Stimulated activated CD8-positive, alpha-beta memory T cell treated with anti-CD3 and anti-CD28 coated beads, Interleukin-12 subunit alpha, Interleukin-12 subunit beta, amount 100 ng/mL, for 24 hours (primary cell): ENCODE data around the gene LGR6.

ENCODE experiments used
- DNase-seq: peaks from one replicate; pipeline ENCODE4 v3.0.0-alpha.2; 2020; ENCODE audit errors: extremely low read depth

The LGR6 gene

DNA sequence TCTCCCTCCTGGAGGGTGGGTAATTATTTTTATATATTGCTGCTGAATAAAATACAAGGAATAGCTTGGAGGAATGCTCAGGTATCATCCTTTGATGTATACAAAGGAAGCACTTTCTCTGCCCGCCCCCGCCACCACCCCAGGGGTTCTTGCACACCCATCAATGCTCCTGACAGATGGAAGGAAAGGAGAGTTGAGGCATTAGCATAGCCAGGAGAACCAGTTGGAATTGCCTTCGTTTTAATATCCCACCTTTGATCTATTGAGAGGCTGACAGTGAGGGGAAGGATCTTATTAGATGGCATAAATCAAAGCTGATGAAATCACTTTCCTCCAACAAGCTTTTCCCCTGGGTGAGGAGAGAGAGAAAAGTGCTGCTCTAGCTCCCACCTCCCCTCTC, 71.1 kb downstream of the LGR6 start:
- no peak for DNase-seq

DNA sequence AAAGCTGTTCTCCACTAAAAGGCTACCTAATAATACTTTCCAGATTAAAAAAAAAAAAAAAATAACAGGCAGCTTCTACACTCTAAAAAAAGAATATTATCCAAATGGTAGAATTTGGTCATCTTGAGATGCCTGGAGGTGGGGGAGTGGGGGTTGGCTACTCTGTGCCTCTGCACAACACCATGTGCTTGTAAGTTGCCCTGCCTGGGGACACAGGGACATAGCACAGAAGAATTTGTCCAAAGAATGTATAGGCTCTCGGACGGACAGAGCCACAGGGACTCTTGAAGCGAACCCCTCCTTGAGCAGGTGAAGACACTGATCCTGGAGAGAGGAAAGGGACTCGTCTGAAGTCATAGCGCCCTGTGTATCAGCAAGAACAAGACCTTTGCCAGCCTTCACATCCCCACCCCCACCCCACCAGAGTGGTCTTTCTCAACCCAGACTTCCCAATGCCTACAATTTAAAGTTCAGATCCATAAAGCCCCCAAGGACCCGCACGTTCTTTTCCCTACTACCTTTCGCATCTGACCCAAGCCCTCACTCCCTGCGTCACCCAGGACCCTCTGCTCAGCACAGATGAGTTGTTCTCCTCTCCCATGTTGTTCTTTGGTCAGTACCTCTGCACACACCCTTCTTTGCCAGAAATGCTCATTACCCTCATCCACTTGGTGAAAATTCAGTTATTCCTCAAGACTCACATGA, 72.6 kb downstream of the LGR6 start:
- DNase-seq: no peak

DNA sequence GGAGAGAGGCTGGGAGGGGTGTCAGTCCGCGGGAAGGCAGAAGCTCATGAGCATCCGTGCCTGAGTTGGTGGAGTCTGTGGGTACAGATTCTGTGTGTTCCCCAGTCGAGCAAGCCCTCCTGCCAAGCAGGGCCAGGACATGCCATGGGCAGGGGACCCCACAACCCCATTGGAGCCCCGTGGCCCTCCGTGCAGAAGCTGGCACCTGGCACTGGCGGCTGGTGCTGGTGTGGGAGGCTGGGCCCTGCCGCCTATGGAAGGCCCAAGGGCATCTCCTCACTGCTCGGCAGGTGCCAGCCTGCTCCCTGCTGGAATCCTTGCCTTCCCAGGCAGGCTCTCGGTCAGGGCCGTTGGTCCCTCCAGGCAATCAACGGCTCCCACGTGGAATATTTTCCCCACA, 74.4 kb downstream of the LGR6 start:
- no peak for DNase-seq

DNA sequence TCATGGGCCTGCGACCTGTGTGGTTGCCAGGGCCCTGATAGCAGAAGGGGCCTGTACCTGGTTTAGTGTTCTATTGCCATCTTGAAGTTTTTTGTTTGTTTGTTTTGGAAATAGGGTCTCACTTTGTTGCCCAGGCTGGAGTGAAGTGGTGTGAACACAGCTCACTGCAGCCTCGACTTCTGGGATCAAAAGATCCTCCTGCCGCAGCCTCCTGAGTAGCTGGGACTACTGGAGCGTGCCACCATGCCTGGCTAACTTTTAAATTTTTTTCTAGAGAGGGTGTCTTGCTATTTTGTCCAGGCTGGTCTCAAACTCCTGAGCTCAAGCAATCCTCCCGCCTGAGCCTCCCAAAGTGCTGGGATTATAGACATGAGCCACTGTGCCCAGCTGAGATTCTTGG, 75.2 kb downstream of the LGR6 start:
- no peak for DNase-seq

DNA sequence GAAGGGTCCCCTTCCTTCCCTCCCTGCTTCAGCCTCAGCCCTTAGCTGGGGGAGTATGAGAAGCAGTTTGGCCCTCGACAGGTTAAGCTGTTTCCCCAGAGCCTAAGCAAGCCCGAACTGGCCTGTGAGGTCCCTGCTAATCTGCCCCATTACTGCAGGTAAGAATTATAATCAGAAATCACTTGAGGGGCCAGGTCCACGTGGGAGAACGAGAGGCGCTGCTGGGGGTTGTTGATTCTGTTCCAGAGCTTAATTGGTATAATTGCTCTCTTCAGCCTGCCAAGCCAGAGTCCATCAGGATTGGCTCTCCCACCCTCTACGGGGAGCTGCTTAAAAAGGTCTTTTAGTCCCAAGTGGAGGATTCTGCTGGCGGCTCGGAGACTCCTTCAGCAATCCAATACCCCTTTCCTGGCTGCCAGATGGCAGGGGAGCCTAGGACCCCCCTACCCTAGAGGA, 77.3 kb downstream of the LGR6 start:
- DNase-seq: no peak

- DNase-seq: no peak
These were observed 78.7 kb downstream of the LGR6 start for GRCh38 chr1:202272103-202272845.

DNA sequence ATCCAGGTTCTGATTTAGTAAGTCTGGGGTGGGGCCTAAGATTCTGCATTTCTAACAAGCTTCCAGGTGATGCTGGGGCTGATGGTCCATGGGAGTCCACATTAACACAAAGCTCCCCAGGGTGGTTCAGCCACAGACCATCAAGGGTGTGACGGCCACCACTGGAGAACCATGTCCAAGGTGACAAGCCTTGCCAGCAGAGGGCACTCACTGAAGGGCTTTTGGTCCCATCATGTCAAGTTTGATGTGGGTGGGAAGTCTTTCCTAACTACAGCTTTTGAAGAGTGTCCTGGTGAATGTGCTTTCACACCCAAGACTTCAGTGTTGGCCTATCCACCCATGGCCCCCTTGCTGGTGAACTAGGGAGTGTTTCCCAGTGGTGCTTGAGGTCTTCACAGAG, 81.0 kb downstream of the LGR6 start:
- DNase-seq: no peak

DNA sequence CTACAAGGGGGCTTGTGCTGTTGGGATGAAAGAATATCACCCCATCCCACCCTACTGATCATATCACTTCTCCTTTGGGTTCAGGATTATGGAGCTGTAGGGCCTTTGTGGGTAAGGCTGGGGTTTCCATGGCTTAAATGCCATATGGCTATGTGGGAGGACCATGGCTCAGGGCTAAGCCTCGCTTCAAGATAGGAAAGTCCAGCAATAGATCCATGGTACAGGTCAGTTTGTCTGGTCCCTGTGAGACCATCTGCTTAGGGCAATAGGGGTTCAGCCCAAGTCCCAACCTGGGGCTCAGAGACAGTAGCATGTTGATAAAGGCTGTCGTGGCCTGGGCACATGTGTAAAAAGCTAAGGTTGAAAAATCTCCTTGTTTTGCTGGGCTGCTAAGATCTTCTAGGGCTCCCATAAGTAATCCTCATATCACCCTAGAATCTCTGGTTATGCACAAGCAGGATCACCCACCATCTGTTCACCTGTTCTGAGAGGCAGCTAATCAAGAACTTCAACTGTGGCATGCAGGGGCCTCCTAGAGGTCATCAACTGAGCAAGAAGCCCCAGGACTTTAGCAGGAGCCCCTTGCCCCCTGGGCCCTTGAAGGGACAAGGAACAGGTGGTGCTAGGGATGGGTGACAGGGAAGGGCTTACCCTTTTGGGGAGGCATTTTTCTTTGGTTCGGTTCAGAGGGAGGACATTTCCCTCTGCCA, 81.6 kb downstream of the LGR6 start:
- no peak for DNase-seq

- DNase-seq: no peak
These were observed 82.6 kb downstream of the LGR6 start for GRCh38 chr1:202276081-202276715.

GRCh38 chr1:202276920-202277319, 83.3 kb downstream of the LGR6 start:
- DNase-seq: no peak

GRCh38 chr1:202278751-202279150, 85.2 kb downstream of the LGR6 start:
- DNase-seq: no peak

DNA sequence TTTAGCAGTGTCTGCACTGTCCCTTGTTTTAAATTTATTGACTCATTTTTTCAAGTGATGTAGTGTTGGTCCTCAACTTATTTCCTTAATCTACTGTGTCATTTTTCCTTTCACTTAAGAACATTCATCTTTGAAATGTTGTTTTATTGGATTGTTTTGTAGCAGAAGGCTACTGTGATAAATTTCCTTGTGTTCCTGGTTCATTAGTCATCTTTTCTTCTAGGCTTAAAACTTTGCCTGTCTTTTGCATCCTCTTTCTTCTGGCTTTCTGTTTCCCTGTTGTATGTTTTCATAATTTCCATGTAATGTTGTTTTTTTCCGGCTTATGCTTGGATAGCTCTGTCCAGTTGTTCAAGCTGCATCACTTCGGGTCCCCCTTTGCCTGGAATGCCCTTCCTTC, 86.2 kb downstream of the LGR6 start:
- DNase-seq: no peak

DNA sequence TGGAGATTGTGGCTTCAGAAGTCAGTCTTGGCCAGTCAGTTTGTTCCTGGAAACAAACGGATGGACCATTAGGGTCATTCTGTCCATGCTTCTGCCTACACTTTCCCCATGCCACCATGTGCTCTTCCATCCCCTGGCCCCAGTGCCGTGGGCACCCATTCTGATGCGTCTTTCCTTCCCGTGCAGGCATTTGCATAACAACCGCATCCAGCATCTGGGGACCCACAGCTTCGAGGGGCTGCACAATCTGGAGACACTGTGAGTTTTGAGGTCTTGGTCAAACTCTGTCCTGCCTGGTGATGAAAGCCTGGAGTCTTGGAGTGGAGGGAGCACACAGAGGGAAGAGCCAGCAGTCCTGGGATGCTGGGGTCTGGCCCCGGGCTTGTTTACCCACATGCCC, 87.0 kb downstream of the LGR6 start:
- no peak for DNase-seq

GRCh38 chr1:202281316-202282024, 87.9 kb downstream of the LGR6 start:
- DNase-seq: no peak

DNA sequence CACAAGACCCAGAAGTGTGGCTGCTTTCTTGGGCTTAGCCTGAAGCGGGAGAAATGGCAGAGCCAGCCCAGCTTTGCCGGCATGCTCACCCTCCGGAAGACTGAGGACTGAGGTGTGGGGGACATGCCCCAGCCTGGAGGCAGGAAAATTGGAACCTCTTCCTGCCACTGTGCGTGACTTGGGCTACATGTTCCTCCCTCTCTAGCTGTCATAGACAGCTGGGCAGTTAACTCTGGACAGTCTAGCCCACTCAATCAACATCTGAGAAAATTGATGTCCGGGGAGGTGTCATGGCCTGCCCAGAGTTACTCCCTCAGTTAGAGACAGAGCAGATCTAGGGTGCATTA, 88.4 kb downstream of the LGR6 start:
- DNase-seq: no peak

DNA sequence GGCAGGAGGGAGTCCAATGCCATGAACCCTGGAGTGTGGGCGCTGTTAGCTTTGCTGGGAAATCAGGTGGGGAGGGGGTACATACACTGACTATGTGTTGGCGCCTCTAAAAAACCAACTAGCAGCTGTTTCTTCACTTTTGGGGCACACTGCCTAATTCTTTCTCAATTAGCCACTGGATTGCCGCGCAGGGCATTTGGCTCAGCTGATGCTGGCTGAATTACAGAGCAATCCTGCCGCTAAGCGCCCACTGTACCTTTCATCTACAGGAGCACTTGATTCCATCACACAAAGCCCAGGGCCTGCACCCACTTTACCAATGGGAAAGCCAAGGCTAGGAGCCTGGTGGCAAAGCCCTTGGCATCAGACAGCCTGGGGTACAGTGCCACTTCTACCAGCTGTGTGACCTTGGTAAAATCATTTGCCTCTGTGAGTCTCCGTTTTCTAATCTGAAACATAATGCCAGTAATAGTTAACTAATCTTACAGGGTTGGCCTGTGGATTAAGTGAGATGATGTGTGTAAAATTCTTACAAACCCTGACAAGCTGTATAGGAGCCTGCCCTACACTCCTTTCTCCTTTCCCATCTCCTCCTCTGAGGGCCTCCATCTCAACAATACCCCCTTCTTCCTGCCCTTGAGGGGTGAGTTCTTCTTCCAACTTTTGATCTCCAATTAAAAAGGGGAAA, 89.1 kb downstream of the LGR6 start:
- no peak for DNase-seq

DNA sequence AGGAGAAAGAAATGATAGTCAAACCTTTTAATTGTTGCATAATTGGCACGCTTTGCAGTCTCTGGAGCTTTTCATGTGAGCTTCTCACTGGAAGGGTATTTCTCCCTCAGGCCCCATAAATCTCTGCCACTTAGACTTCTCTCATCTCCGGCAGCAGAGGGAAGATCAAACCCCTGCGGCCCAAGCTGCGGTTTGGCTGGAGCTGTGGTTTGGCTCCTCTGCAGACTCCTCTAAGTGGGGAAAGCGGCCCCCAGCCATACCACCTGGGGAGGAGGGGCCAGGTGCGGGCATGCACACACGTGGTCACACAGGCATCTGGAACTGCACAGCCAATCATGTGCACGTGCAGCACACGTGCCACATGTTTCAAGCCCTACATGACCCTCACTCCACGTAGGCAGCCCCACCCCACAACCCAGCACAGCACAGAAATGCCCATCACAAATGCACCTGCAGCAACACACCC, 89.8 kb downstream of the LGR6 start:
- no peak for DNase-seq

DNA sequence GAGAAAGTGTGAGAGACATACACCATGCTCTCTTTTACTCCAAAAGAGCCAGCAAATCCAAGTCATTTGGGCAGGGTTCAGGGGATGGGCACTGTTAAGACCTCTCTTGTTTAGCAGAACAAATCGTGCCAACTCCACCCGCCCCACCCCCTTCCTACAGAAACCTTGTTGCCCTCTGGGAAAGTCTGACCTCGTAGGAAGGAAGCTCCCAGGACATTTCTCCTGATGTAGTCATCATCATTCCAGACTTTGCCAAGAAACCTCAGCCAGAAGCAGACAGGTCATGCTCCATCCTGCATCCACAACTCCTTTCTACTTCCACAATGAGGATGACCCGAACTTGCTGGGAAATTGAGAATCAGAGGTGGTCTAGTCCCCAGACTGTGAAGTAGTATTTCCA, 90.4 kb downstream of the LGR6 start:
- DNase-seq: no peak

DNA sequence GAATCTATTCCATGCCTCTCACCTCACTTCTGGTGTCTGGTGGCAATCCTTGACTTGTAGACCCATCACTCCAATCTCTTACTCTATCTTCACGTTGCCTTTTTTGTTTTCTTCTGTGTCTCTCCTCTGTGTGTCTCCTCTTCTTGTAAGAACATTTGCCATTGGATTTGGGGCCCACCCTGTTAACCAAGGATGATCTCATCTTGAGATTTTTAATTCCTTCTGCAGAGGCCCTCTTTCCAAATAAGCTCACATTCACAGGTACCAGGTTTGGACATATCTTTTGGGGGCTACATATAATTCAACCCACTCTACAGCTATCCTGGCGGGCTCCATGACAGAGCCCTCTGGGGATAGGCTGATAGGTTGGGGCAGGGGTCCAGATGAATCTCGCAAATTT, 92.3 kb downstream of the LGR6 start:
- no peak for DNase-seq

- DNase-seq: no peak
These were observed 93.1 kb downstream of the LGR6 start for GRCh38 chr1:202286622-202287097.

- DNase-seq: no peak
These were observed 93.6 kb downstream of the LGR6 start for GRCh38 chr1:202287196-202287595.
